Measurements from ENCODE around the gene JMY.

JMY gene

GRCh38 chr5:79285285-79285684, 49.4 kb downstream of the JMY start:
- no peaks in the 10 kb centered on the region for H3K79me2 ChIP-seq (ENCODE audit: insufficient read depth, low read length)
- no peak for TF ChIP-seq EZH2phosphoT487 (IDR thresholded peaks at IDR 0.05; ENCODE audit: borderline replicate concordance)
- TF ChIP-seq CTCF (conservative IDR thresholded peaks at IDR 0.05; ENCODE audit: low read length) = no peak

GRCh38 chr5:79285833-79286232, 49.9 kb downstream of the JMY start:
- Histone ChIP-seq H4K20me1 (ENCODE audit: insufficient read depth, low read length, poor library complexity, severe bottlenecking) (no peaks in the 10 kb centered on the region), H3K9ac (ENCODE audit: low read depth, low read length, poor library complexity, severe bottlenecking) (no peak overlapping the region), H2AFZ (ENCODE audit: low read length) (no peak overlapping the region), H3K9me3 (ENCODE audit: insufficient read depth, low read depth, low read length) (no peaks in the 10 kb centered on the region), H3K36me3 (ENCODE audit: insufficient read depth, low read length) (peaks cover 32% of the 10 kb centered on the region; the same call in 1 of the 2 replicates), H3K4me1 (ENCODE audit: insufficient read depth, low read length, poor library complexity, severe bottlenecking) (peaks cover 10% of the 10 kb centered on the region), H3K9me2 (replicated peaks; ENCODE audit: low read depth, low read length) (no peaks in the 10 kb centered on the region), H3K79me2 (ENCODE audit: insufficient read depth, low read length) (no peaks in the 10 kb centered on the region), H3K4me2 (ENCODE audit: low read depth, low read length, poor library complexity, severe bottlenecking) (no peak overlapping the region), H3F3A (ENCODE audit: low read depth) (no peaks in the 10 kb centered on the region), H3K4me3 (ENCODE audit: low read length, poor library complexity, severe bottlenecking) (no peak overlapping the region), H3K27me3 (ENCODE audit: insufficient read depth, low read length, poor library complexity, severe bottlenecking) (no peaks in the 10 kb centered on the region)
- no peak for TF ChIP-seq EZH2phosphoT487 (IDR thresholded peaks at IDR 0.05; ENCODE audit: borderline replicate concordance)
- TF ChIP-seq CTCF (conservative IDR thresholded peaks at IDR 0.05; ENCODE audit: low read length) = no peak

More at GRCh38 chr5:79285285-79285684, 49.4 kb downstream of the JMY start:
- H3K4me1 ChIP-seq (ENCODE audit: insufficient read depth, low read length, poor library complexity, severe bottlenecking) = peaks cover 10% of the 10 kb centered on the region
- H3K36me3 ChIP-seq (ENCODE audit: insufficient read depth, low read length) = peaks cover 32% of the 10 kb centered on the region; the same call in 1 of the 2 replicates
- H3K27me3 ChIP-seq (ENCODE audit: insufficient read depth, low read length, poor library complexity, severe bottlenecking) = no peaks in the 10 kb centered on the region
- no peaks in the 10 kb centered on the region for H4K20me1 ChIP-seq (ENCODE audit: insufficient read depth, low read length, poor library complexity, severe bottlenecking)
- no peak overlapping the region for H3K9ac ChIP-seq (ENCODE audit: low read depth, low read length, poor library complexity, severe bottlenecking)
- H3K9me3 ChIP-seq (ENCODE audit: insufficient read depth, low read depth, low read length) = no peaks in the 10 kb centered on the region
- no peak overlapping the region for H3K4me3 ChIP-seq (ENCODE audit: low read length, poor library complexity, severe bottlenecking)
- no peaks in the 10 kb centered on the region for H3K9me2 ChIP-seq (replicated peaks; ENCODE audit: low read depth, low read length)
- no peak overlapping the region for H2AFZ ChIP-seq (ENCODE audit: low read length)
- H3F3A ChIP-seq (ENCODE audit: low read depth) = no peaks in the 10 kb centered on the region
- no peak overlapping the region for H3K4me2 ChIP-seq (ENCODE audit: low read depth, low read length, poor library complexity, severe bottlenecking)

- no peaks in the 10 kb centered on the region for H4K20me1 ChIP-seq (ENCODE audit: insufficient read depth, low read length, poor library complexity, severe bottlenecking)
- no peak overlapping the region for H3K9ac ChIP-seq (ENCODE audit: low read depth, low read length, poor library complexity, severe bottlenecking)
- H3K4me1 ChIP-seq (ENCODE audit: insufficient read depth, low read length, poor library complexity, severe bottlenecking) = peaks cover 10% of the 10 kb centered on the region
- no peaks in the 10 kb centered on the region for H3K79me2 ChIP-seq (ENCODE audit: insufficient read depth, low read length)
- H3K9me2 ChIP-seq (replicated peaks; ENCODE audit: low read depth, low read length) = no peaks in the 10 kb centered on the region
- TF ChIP-seq CTCF (conservative IDR thresholded peaks at IDR 0.05; ENCODE audit: low read length) = no peak
- TF ChIP-seq EZH2phosphoT487 (IDR thresholded peaks at IDR 0.05; ENCODE audit: borderline replicate concordance) = no peak
- H3K9me3 ChIP-seq (ENCODE audit: insufficient read depth, low read depth, low read length) = no peaks in the 10 kb centered on the region
- H3K27me3 ChIP-seq (ENCODE audit: insufficient read depth, low read length, poor library complexity, severe bottlenecking) = no peaks in the 10 kb centered on the region
- H3K4me3 ChIP-seq (ENCODE audit: low read length, poor library complexity, severe bottlenecking) = no peak overlapping the region
- H2AFZ ChIP-seq (ENCODE audit: low read length) = no peak overlapping the region
- no peak overlapping the region for H3K4me2 ChIP-seq (ENCODE audit: low read depth, low read length, poor library complexity, severe bottlenecking)
- peaks cover 39% of the 10 kb centered on the region; the same call in 1 of the 2 replicates for H3K36me3 ChIP-seq (ENCODE audit: insufficient read depth, low read length)
- no peaks in the 10 kb centered on the region for H3F3A ChIP-seq (ENCODE audit: low read depth)
These were observed 51.4 kb downstream of the JMY start for GRCh38 chr5:79287380-79287779.

All from Loucy (cell line).